RKO (cell line): ENCODE results near the gene SLC35B2.

Experiments used
- DNase-seq: peaks from one replicate; pipeline ENCODE4 v3.0.0-alpha.2; 2016; ENCODE audit warnings: low spot score

Gene SLC35B2

DNA sequence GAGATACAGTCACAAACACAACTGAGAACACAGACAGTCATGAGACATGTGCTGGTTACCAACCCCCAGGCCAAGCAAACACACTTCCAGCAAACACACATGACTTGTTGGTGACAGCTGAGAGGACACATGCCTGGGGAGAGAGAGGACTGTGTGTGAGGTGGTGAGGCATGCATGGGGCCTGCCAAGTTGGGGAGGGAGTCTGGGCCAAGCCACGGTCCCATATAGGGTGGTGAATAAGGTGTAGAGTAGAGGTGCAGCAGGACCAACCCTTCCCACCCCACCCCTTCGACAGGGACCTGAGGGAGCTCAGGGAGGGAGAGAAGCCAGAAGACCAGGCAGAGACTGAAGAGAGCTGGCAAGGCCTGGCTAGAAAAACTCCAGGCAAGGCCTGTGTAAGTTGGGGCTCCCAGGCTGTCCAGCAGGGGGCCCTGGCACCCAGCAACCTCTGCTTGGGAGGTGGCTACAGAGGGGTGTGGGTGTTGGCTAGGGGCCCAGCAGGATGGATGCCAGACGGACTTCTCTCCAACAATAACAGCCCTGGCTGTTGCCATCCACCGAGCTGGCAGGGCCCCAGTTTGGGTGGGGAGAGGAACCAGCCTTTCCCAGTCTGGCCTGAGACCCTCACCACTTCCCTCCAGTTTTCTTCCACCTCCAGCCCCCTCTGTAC, 35.9 kb downstream of the SLC35B2 start:
- DNase-seq = peak; percentile 88

DNA sequence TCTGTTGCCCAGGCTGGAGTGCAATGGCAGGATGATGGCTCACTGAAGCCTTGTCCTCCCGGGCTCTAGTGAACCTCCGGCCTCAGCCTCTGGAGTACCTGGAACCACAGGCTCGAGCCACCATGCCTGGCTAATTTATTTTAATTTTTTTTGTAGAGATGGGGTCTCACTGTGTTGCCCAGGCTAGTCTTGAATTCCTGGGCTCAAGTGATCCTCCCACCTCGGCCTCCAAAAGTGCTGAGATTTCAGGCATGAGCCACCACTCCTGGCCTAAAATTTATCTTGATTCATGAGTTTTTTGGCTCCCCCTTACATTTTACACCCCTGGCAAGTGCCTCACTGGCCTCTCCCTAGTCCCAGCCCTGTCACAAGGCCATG, 36.4 kb downstream of the SLC35B2 start:
- no peak for DNase-seq

DNA sequence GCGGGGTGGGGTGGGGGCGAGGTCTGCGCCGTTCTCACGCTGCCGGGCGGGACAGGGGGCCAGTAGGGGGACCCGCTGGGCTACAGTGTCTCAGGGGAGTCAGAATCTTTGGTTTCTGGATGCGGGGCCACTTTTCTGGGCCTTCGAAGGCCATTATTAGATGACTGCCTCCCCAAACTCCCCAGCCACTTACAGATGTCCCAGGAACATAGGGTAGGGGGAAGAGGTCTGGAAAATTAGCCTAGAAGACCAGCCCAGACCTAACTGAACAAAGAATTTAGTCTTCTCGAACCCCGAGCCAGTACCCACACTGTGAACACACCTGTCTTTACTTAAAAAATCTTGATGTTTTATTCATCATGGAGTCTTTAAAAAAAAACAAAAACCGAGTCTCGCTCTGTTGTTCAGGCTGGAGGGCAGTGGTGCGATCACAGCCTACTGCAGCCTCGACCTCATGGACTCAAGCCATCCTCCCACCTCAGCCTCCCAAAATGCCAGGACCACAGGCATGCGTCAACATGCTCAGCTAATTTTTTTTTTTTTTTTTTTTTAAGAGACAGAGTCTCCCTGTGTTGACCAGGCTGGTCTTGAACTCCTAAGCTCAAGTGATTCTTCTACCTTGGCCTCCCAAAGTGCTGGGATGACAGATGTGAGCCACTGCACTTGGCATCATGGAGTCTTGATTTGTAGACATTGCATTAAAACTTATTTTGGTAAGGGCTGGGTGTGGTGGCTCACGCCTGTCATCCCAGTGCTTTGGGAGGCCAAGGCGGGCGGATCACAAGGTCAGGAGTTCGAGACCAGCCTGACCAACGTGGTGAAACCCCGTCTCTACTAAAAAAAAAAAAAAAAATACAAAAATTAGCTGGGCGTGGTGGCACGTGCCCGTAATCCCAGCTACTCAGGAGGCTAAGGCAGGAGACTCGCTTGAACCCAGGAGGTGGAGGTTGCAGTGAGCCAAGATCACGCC, 37.2 kb downstream of the SLC35B2 start:
- no peak for DNase-seq

DNA sequence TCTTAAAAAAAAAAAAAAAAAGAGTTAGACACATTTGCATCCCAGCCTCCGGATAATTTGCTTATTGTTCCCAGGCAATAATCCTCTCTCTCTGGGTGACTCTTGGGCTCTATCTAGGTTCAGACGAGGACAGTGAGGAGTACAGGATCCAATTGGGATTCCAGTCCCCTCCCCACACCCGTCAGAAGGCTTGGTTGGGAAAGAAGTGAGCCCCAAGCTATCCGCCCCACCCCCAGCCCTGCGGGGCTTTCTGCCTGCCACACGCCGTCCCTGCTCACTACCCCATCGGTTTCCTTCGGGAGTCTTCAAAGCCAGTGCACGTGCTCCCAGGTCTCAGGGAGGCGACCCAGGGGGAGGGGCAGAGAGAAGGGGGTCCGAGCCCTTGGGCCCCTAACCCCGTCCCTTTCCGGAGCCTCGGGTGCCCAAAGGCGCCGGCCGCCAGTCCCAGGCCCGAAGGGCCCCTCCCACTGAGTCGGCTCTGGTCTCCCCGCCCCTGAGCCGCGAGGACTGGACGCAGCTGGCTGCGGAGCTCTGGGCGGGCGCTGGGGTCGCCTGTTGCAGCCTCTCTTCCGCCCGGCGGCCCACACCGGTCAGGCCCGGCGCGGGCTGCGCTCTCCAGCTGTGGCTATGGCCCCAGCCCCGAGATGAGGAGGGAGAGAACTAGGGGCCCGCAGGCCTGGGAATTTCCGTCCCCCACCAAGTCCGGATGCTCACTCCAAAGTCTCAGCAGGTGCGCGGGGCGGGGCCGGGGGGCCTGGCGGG, 38.1 kb downstream of the SLC35B2 start:
- peak; percentile 84 for DNase-seq

DNA sequence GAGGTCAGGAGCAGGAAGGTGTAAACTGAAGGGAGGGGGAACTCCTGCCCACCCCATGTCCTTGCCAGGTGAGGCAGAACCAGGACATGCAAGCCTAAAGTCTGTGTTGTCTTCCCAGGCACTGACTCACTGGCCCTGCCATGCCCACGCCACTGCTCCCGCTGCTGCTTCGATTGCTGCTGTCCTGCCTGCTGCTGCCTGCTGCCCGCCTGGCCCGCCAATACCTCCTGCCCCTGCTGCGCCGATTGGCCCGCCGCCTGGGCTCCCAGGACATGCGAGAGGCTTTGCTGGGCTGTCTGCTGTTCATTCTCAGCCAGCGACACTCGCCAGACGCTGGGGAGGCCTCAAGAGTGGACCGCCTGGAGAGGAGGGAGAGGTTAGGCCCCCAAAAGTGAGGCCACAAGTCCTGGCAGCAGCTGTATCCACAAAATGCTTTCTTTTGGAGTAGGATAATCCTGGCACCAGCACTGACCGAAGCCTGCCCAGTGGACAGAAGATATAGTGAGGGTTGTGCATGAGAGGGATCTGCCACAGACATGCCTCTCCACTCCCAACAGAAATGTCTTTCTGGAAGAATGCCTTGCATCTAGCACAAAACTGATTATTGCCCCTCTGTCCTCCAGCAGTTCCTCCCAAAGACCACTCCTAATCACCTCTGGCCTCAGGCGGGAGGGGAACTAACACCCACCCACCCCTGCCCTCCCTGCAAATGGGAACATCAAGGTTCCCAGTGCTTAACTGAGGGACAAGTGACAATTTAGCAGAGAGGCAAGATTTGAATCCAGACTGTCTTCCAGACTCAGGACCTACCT, 39.8 kb downstream of the SLC35B2 start:
- no peak for DNase-seq

DNA sequence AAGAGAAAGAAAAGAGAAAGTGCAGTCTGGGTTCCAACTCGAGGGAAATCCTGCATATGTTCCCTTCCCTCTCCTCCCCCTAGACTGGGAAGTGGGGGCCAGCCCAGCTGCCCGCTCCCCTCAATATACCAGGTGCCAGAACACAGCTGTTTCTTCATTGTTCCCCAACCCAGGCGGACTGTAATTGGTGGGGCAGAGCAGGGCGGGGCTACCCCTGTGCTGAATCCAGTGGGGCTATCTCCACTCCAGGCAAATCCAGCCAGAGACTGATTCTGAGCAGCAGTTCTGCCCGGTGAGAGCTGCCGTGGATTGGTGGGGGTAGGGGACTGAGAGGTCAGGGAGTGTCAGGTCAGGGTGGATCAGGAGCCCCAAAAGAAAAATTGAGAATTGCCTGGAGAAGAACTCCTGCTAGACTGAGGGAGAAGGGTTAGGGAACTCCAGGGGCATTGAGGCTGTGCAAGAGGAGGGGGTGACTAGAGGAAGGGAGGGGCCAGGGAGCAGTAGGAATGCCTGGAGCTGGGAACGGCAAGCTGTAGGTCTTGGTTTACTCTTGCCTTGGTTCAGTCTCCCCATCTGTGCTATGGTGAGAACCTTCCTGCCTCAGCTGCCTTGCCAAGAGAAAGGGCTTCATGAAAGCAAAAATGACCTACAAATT, 40.5 kb downstream of the SLC35B2 start, which contains the start of gene MYMX:
Gene MYMX (plus strand): TSS at position 250 of the 655 bp plus-strand sequence. CDS start 546 bp downstream, outside the sequence.
- DNase-seq = no peak

DNA sequence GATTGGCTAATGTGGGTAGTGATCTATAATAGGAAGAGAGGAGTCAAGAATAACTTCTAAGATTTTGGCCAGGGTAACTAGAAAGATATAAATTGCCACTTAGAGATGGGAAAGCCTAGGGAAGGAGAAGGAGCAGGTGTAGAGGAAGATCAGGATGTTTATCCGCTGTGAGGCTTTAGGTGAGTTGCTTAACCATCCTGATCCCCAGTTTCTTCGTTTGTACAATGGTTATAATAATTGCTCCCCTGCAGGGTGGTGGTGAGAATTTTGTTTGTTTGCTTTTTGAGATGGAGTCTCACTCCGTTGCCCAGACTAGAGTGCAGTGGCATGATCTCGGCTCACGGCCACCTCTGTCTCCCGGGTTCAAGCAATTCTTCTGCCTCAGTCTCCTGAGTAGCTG, 43.0 kb downstream of the SLC35B2 start:
- DNase-seq = no peak

DNA sequence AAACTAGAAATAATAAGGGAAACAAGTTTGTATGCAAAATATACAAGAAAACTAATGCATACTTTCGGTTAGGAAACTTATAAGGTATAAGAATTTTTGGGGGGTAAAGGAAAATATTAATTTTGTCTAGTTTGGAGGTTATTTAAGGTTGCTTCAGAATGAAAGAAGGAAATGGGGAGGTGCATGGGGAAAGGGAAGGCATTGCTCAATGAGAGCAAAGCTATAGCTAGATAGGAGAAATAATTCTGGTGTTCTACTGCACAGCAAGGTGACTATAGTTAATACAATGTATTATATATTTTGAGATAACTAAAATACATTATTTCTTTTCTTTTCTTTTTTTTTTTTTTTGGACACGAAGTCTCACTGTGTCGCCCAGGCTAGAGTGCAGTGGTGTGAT, 46.0 kb downstream of the SLC35B2 start:
- DNase-seq = no peak

DNA sequence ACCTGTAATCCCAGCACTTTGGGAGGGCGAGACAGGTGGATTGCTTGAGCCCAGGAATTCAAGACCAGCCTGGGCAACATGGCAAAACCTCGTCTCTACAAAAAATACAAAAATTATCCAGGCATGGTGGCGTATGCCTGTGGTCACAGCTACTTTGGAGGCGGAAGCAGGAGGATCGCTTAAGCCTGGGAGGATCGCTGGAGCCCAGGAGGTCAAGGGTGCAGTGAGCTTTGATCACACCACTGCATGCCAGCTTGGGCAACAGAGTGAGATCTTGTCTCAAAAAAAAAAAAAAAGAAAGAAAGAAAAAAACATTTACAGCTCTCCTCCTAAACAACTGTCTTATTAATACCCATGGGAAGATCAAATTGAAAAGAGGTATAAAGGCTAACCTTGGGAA, 49.4 kb downstream of the SLC35B2 start:
- DNase-seq = no peak
